HG03354 (cell line): ENCODE data around the gene CDH7.

ENCODE experiments used
- ATAC-seq: cut with Tn5 transposase; IDR thresholded peaks from one replicate; pipeline ENCODE4 v1.9.1; 2021; ENCODE audit warnings: mild to moderate bottlenecking; ENCODE audit not compliant: unreplicated experiment, poor library complexity, severe bottlenecking

The CDH7 gene

GRCh38 chr18:65767406-65767805, 16.6 kb downstream of the CDH7 start:
- ATAC-seq = no peak

- no peak for ATAC-seq
These were observed 17.4 kb downstream of the CDH7 start for GRCh38 chr18:65768120-65768778.

DNA sequence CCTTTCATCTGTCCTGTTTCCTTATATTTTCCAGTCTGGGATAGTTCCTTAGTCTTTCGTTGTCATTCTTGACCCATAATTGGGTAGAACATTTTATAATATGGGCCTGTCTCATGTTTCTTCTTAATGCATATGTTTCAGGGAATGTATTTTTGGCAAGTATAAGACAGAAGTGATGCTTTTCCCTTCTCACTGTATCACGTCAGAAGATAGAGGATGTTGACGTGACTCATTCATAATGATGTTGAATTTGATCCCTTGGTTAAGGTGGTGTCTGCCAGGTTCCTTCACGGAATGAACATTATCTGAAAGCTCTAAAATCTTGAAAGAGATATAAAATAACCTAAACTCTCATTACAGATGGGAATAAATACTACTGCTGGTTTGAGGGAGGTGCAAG, 18.8 kb downstream of the CDH7 start:
- ATAC-seq = no peak

- no peak for ATAC-seq
These were observed 35.7 kb downstream of the CDH7 start for GRCh38 chr18:65786474-65786873.

DNA sequence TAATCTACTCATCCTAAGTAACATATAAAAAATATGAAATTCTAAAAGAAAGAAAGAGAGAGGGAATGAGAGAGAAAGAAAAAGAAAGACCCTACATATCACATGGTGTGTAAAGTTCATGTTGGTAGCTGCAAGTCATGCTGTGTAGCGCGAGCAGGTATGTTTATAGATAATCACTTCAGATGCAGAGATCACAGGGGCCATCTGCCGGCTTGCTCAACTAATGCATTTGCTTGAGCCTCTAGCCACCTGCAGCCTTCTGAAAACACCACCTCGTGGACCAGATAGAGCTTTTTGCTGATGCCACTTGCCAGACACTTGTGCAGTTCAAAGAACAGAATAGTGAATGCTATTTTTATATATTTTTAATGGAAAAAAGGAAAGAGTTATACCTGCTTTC, 37.6 kb downstream of the CDH7 start:
- ATAC-seq = no peak

GRCh38 chr18:65790604-65791003, 39.8 kb downstream of the CDH7 start:
- ATAC-seq = no peak

DNA sequence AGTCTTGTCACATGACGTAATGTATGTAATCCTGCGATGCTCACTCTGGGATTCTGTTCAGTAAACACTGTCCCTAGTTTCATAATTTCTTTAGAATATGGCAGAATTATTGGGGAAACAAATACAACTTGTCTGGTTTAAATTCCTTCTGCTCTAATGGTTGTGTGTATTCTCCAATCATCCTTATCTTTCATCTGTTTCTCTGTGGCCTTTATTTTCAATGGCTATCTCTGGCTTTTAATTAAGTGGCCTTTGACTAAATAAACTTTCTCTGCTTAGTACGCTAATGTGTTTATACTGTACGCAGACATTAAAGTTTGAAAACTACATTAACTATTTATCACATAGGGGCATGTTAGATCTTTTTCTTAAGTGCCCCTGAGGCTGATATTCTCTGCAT, 40.9 kb downstream of the CDH7 start:
- ATAC-seq = no peak

DNA sequence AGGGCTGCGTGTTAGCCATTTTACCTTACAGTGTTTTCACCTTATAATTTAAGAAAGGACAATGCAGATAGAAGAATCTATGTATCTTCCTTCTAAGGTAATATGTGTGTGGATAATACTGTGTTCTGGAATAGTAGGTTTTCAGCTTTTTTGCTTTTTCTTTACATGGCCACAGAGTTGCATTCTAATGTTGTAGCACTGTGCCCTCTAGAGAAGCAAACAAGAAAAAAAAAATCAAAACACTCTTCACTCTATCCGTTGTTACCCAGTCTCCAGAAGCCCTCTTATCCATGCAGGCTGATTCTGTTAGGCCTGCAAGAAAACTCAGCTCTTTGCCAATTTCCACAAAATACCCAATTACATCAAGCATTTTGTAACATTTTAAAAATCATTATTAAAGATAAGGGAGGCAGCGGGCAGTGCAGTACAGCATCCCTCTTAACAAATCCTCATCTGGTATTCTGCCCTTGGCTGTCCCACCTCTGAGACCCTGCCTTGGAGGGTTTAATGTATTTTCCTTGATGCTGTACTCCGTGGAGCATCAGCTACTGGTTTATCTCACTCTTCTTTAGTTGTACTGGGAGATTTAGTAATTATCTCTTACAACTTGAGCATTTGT, 41.8 kb downstream of the CDH7 start:
- no peak for ATAC-seq

DNA sequence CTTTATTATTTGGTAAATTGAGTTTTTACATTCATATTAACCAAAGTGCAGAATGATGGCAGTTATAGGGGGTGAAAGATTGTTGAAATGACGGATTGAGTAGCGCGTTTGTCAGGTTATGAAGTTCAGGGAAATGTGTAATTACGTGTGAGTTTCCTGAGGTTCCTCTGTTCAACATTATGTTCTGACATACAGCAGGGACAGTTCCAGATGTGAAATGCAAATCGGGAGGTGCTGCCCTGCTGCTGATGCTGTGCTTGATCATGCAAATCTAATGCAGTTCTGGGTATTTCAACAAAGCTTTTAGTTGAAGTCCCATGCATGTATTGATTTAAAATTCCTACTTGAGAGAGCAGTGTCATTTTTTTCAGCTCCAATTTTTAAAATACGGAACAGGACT, 57.9 kb downstream of the CDH7 start:
- no peak for ATAC-seq

DNA sequence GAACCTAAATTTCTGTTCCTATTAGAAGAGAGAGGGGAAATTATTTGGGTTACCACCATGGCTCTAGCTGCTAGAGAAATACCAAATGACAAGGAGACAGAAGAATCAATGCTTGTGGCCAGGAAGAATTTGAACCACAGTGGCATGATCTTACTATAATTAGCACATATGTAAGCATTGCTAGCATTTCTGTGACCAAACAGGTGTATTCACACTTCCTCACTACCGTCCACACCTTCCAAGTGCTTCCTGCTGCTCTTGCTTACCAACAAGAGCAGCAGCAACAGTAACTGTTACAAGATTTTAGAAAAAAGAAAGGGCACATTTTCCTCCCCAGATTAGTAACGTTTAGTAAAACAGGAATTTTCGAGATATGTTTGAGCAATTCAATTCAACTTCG, 60.5 kb downstream of the CDH7 start:
- no peak for ATAC-seq

DNA sequence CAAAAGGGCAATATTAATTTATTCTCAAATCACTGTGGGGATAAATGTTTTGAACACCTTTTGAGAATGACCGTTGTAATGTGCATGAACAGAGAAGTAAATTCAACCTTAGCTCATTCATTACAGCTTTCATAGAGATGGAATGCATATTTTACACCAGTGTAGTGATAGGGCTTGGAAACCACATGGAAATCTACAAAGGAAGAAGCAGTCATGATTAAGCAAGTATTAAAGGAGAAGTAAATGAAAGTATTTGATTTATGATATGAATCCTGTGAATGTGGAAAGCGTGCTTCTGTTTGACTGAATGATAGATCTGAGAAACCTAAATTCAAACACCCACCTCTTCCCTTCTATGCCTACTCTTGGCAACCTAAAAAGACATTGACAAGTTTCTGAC, 64.7 kb downstream of the CDH7 start:
- no peak for ATAC-seq

- ATAC-seq = no peak
These were observed 66.4 kb downstream of the CDH7 start for GRCh38 chr18:65817178-65817577.

DNA sequence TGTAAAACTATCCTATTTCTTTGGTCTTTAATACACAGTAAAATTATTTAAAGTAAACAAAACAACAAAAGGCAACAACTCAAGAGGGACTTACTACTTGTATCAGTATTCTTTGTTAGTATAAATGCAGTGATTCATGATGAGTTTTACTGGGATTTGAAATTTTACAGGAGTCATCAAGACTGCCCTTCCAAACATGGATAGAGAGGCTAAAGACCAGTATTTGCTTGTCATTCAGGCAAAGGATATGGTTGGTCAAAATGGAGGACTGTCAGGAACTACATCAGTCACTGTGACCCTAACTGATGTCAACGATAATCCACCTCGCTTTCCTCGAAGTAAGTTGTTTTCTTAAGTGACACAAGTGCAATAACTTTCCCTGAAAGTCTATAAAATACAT, 71.1 kb downstream of the CDH7 start:
- ATAC-seq = no peak

DNA sequence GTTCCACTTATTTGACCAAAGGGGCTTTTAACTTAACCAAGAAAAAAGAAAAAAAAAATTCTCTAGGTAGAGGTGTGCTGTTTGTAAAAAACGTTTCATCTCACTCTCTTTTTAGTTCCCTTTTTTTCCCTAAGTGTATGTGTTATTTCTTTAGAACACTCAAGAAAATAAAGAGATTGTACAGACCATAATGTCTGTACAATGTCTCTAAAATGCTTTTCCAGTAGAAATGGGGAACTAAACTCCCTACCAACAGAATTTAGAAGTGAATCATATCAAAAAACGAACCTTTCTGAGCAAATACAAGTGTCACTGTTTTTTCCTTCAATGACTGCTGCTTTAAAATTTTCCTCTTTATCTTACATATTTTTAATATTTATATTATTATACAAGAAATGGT, 72.0 kb downstream of the CDH7 start:
- ATAC-seq = no peak

DNA sequence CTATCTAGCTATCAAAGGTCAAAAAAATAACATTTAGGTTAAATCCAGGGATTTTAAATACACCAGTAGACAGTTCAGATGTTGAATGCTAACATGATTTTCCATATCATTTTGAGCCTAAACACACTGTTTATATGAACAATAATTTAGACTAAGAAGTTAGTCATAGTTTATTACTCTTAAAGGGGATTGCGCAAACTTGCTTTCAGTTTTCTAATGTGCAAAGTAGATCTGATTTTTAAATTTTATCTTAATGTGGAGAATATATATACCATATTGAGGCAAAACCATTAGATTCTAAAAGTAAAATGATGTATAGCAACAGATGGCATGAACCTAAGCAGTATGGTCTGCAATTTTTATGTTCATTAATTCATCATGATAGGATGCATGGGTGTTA, 76.6 kb downstream of the CDH7 start:
- ATAC-seq = no peak

DNA sequence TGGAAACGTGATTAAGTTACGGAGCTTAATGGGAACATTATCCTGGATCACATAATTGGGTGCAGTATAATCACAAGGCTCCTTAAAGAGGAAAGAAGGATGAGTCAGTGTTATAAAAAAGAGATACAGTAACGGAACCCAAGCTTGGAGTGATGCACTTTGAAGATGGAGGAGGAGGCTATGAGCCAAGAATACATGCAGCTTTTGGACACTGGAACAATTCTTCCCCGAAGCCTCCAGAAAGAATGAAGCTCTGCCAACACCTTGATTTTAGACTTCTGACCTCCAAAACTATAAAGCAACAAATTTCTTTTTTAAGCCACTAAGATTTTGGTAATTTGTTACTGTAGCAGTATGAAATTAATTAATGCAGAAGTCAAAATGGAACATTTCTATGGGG, 85.1 kb downstream of the CDH7 start:
- ATAC-seq = no peak

DNA sequence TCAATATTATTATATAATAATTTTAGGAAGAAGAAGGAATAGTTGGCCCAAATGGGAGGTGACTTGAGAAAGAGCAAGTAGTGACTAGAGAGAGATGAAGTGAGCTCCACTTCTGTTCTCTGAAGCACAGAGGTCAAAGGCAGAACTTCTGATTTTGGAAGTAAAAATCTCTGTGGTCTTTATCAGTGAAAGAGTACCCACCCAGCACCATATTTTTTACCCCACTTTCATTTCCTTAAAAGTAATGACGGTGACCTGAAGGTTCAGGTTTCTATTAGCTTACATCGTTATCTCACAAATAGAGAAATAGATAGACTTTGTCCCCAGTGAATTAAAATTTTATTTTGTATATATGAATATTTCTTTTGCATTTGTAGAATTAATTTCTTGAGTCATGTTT, 95.3 kb downstream of the CDH7 start:
- ATAC-seq = no peak

- ATAC-seq = no peak
These were observed 101.5 kb downstream of the CDH7 start for GRCh38 chr18:65852273-65852672.

- no peak for ATAC-seq
These were observed 108.3 kb downstream of the CDH7 start for GRCh38 chr18:65859075-65859474.

DNA sequence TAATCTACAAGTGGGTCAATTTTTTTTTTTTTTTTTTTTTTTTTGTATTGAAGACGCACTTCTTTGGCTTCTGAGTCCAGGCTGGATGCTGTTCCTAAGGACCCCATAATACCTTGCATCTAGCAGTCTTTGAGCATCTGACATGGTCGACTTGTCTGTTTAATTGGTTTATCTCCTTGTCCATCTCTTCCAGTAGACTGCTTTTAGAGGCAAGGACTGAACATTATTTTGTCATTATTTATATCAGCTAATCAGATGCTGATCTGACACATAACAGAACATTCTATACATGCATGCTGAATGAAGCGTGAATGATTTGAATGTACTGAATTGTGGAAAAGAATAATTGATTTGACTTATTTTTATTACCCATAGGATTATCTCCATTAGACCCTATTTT, 118.7 kb downstream of the CDH7 start:
- no peak for ATAC-seq

DNA sequence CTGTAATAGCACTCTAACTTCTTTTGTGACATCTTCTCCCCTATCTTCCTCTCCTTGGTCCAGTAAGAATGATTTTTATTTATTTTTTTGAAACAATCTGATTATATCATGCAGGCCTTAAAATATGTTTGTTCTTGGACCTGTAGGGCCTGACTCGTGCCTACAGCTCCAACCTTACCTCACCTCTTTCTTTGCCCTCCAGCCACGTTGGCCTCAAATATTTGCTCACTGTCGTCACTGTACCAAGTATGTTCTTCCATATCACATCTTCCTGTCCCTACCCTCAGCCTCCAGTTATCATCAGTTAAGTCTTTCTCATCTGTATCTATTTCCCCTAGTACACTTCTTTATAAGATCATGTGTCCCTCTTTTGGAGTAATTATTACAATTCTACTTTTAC, 125.5 kb downstream of the CDH7 start:
- no peak for ATAC-seq

DNA sequence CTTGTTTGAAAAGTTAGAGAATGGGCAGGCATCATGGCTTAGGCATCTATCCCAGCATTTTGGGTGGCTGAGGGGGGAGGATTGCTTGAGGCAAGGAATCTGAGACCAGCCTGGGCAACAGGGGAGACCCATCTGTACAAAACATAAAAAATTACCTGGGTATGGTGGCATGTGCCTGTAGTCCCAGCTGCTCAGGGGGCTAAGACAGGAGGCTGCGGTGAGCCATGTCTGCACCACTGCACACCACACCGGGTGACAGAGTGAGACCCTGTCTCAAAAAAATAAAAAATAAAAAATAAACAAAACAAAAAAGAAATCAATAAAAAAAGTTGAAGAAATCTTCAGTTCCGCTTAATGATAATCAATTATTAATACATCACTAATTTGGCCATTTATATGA, 146.5 kb downstream of the CDH7 start:
- no peak for ATAC-seq
